ENCODE results near the gene DHRS9. TPM values are rescaled to one million over a fixed set of nuclear protein-coding genes. Genes with fewer than 3 reads are reported as not detected.

Gene DHRS9
- total and polyA plus RNA-seq, 2 of the 4 experiments (the other 2 are of a cell fraction): not detected

DNA sequence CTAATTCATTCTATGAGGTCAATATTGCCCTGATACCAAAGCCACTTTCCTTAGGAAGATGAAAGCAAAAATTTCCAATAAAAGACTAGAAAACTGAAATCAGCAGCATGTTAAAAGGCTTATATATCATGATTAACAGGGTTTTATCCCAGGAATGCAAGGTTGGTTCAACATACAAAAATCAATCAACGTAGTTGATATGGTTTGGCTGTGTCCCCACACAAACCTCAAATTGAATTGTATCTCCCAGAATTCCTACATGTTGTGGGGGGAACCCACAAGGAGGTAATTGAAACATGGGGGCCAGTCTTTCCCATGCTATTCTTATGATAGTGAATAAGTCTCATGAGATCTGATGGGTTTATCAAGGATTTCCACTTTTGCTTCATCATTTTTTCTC is 26.5 kb upstream of the DHRS9 start:
- Histone ChIP-seq H3K23ac (ENCODE audit: low read depth, low read length) (no peak overlapping the region), H3K4me1 (ENCODE audit: control insufficient read depth, insufficient read depth, low read length) (no peaks in the 10 kb centered on the region), H3K79me1 (ENCODE audit: low read depth in 1 of 2, low read length in 2 of 2) (no peaks in the 10 kb centered on the region), H2BK20ac (ENCODE audit: low read depth, low read length) (no peak overlapping the region), H2AK5ac (ENCODE audit: low read depth, low read length) (no peak overlapping the region), H2BK5ac (ENCODE audit: low read depth, low read length, poor library complexity, severe bottlenecking) (no peak overlapping the region), H3K9ac (ENCODE audit: low read depth, low read length) (no peak overlapping the region), H3K56ac (ENCODE audit: extremely low read depth, insufficient read depth, low read length) (no peak overlapping the region), H3K14ac (replicated peaks; ENCODE audit: low read depth, low read length) (no peak overlapping the region), H3K9me3 (ENCODE audit: control insufficient read depth, insufficient read depth, low read length) (peaks cover 7% of the 10 kb centered on the region; the same call in 1 of the 2 replicates), H3K27ac (ENCODE audit: insufficient read depth, low read length) (no peak overlapping the region), H3K4me2 (ENCODE audit: low read depth, low read length) (no peak overlapping the region), H4K20me1 (ENCODE audit: insufficient read depth, low read length) (no peaks in the 10 kb centered on the region), H2AK9ac (replicated peaks; ENCODE audit: low read depth, low read length, poor library complexity) (no peak overlapping the region), H3K27me3 (ENCODE audit: control insufficient read depth, insufficient read depth, low read length) (no peaks in the 10 kb centered on the region), H4K8ac (ENCODE audit: low read depth in 2 of 2, low read length in 2 of 2) (no peak overlapping the region), H3K4ac (ENCODE audit: low read depth, low read length) (no peak overlapping the region), H2AFZ (replicated peaks; ENCODE audit: low read length, poor library complexity) (no peak overlapping the region), H4K91ac (ENCODE audit: insufficient read depth, low read depth, low read length) (no peak overlapping the region), H2BK120ac (ENCODE audit: low read depth, low read length) (no peak overlapping the region), H3K36me3 (ENCODE audit: control insufficient read depth, insufficient read depth, low read length) (no peaks in the 10 kb centered on the region), H3K18ac (ENCODE audit: low read depth, low read length) (no peak overlapping the region), H4K5ac (ENCODE audit: low read depth, low read length) (no peak overlapping the region), H3K9me1 (ENCODE audit: insufficient read depth, low read length) (no peaks in the 10 kb centered on the region), H2BK15ac (ENCODE audit: low read depth, low read length) (no peak overlapping the region), H3K4me3 (ENCODE audit: insufficient read depth, low read depth, low read length) (no peak overlapping the region)
- no TSS peak for BruUV-seq (replicated peaks)
- TF ChIP-seq RCOR1 (IDR thresholded peaks at IDR 0.05; ENCODE audit: insufficient replicate concordance, low read length) (no peak), POLR2A (IDR thresholded peaks at IDR 0.05; ENCODE audit: low read depth, low read length) (no peak), SMC3 (IDR thresholded peaks at IDR 0.05; ENCODE audit: low read depth, low read length) (no peak), NFE2L2 (IDR thresholded peaks at IDR 0.05; ENCODE audit: low read depth, low read length) (no peak), CHD1 (IDR thresholded peaks at IDR 0.05; ENCODE audit: low read depth, low read length) (no peak), MAFK (IDR thresholded peaks at IDR 0.05; ENCODE audit: low read depth, low read length) (no peak), MXI1 (IDR thresholded peaks at IDR 0.05; ENCODE audit: borderline replicate concordance, low read depth, low read length) (no peak), RAD21 (IDR thresholded peaks at IDR 0.05; ENCODE audit: low read length) (no peak), RFX5 (IDR thresholded peaks at IDR 0.05; ENCODE audit: low read depth, low read length) (no peak), FOS (IDR thresholded peaks at IDR 0.05; ENCODE audit: low read depth, low read length) (no peak), MAZ (IDR thresholded peaks at IDR 0.05; ENCODE audit: borderline replicate concordance, low read depth, low read length) (no peak), CEBPB (IDR thresholded peaks at IDR 0.05; ENCODE audit: low read depth, low read length) (no peak), BHLHE40 (IDR thresholded peaks at IDR 0.05; ENCODE audit: low read depth, low read length) (no peak)
- TF ChIP-seq, protein P1, sequence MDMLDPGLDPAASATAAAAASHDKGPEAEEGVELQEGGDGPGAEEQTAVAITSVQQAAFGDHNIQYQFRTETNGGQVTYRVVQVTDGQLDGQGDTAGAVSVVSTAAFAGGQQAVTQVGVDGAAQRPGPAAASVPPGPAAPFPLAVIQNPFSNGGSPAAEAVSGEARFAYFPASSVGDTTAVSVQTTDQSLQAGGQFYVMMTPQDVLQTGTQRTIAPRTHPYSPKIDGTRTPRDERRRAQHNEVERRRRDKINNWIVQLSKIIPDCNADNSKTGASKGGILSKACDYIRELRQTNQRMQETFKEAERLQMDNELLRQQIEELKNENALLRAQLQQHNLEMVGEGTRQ (IDR thresholded peaks at IDR 0.05; ENCODE audit: low read depth, low read length): no peak
- TF ChIP-seq, protein P2, sequence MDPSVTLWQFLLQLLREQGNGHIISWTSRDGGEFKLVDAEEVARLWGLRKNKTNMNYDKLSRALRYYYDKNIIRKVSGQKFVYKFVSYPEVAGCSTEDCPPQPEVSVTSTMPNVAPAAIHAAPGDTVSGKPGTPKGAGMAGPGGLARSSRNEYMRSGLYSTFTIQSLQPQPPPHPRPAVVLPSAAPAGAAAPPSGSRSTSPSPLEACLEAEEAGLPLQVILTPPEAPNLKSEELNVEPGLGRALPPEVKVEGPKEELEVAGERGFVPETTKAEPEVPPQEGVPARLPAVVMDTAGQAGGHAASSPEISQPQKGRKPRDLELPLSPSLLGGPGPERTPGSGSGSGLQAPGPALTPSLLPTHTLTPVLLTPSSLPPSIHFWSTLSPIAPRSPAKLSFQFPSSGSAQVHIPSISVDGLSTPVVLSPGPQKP (IDR thresholded peaks at IDR 0.05; ENCODE audit: borderline replicate concordance, low read depth, low read length): no peak
- TF ChIP-seq, protein P3, sequence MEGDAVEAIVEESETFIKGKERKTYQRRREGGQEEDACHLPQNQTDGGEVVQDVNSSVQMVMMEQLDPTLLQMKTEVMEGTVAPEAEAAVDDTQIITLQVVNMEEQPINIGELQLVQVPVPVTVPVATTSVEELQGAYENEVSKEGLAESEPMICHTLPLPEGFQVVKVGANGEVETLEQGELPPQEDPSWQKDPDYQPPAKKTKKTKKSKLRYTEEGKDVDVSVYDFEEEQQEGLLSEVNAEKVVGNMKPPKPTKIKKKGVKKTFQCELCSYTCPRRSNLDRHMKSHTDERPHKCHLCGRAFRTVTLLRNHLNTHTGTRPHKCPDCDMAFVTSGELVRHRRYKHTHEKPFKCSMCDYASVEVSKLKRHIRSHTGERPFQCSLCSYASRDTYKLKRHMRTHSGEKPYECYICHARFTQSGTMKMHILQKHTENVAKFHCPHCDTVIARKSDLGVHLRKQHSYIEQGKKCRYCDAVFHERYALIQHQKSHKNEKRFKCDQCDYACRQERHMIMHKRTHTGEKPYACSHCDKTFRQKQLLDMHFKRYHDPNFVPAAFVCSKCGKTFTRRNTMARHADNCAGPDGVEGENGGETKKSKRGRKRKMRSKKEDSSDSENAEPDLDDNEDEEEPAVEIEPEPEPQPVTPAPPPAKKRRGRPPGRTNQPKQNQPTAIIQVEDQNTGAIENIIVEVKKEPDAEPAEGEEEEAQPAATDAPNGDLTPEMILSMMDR (conservative IDR thresholded peaks at IDR 0.05; ENCODE audit: low read depth, low read length): no peak
- intact Hi-C loops (cut with micrococcal nuclease): no loop called here
- DNase-seq (no peak), ATAC-seq (ENCODE audit: low read depth) (no peak)
- ChIA-PET POLR2A (ENCODE audit: unreplicated experiment) (no interaction called here), CTCF (no interaction called here)
- dilution Hi-C loops (cut with HindIII; ENCODE audit: low sequenced_read_pairs, unreplicated experiment): no loop called here
- WGBS, 2 experiments (ENCODE audit: extremely low coverage in 2 of 2, insufficient read length in 1 of 2): no CpG with 5 or more reads among the region's 1 CpG
- in situ Hi-C loops (cut with MboI; ENCODE audit: low sequenced_read_pairs): no loop called here
